ENCODE measurements around the gene LCE1E. TPM values are rescaled to one million over a fixed set of nuclear protein-coding genes. Genes with fewer than 3 reads are reported as not detected.

LCE1E gene
- polyA plus RNA-seq, 1 experiment, result not detected

DNA sequence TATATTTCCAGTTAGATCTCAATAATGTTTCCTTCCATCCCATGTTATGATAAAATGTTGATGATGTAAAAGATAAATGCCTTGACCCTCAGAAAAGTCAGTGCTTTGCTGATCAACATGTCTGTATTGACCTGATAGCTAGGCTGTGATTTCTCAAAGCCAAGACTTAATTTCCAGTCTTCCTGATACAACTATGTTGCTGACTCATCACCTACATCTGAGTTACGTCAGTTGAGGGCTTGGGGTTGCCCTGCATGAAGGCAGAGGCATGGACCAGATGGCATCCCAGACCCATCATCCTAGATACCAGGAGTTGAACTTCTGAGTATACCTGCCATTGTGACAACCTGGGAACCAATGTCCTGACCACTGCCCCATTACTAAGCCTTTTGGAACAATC, 15.3 kb downstream of the LCE1E start:
- no peaks in the 10 kb centered on the region for H3K27me3 ChIP-seq (ENCODE audit: control insufficient read depth, insufficient read depth, low read length)
- TF ChIP-seq, protein P1, sequence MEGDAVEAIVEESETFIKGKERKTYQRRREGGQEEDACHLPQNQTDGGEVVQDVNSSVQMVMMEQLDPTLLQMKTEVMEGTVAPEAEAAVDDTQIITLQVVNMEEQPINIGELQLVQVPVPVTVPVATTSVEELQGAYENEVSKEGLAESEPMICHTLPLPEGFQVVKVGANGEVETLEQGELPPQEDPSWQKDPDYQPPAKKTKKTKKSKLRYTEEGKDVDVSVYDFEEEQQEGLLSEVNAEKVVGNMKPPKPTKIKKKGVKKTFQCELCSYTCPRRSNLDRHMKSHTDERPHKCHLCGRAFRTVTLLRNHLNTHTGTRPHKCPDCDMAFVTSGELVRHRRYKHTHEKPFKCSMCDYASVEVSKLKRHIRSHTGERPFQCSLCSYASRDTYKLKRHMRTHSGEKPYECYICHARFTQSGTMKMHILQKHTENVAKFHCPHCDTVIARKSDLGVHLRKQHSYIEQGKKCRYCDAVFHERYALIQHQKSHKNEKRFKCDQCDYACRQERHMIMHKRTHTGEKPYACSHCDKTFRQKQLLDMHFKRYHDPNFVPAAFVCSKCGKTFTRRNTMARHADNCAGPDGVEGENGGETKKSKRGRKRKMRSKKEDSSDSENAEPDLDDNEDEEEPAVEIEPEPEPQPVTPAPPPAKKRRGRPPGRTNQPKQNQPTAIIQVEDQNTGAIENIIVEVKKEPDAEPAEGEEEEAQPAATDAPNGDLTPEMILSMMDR (IDR thresholded peaks at IDR 0.05; ENCODE audit: low read depth, low read length), result no peak
- no peak overlapping the region for H3K4me3 ChIP-seq (ENCODE audit: low read depth, low read length)
- ChIA-PET CTCF (no interaction called here), POLR2A (no interaction called here)
- DNase-seq (ENCODE audit: low read depth, low spot score), result no peak
- H3K9me3 ChIP-seq (ENCODE audit: control insufficient read depth, insufficient read depth, low read length), result peaks cover 10% of the 10 kb centered on the region
- no peak overlapping the region for H3K27ac ChIP-seq (ENCODE audit: low read depth, low read length)

- ChIA-PET CTCF (no interaction called here), POLR2A (no interaction called here)
- TF ChIP-seq, protein P1 (IDR thresholded peaks at IDR 0.05; ENCODE audit: low read depth, low read length), result no peak
These were observed 20.5 kb downstream of the LCE1E start, which contains the start of gene LCE1C for GRCh38 chr1:152806576-152806975. Gene LCE1C, minus strand, starts transcription at chr1:152806651. Its CDS starts 1,173 bp downstream, at chr1:152805478.

DNA sequence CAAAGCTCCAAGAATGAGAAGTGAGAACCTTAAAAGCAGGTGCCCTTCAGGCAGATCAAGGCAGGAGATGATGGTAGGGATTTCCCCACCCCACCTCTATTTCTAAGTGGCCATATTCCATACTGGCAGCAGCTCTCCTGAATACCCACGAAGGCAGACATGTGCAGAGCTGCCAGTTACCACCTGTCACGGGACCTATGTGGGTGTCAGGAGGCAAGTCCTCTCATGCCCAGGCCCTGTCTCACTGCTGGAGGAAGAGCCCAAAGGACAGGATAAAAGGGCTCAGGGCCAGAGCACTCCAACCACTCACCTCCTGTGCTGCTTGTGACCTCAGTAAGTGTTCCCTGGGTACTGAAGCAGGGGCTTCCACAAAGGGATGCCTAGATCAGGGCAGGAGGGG, 25.0 kb downstream of the LCE1E start:
- CTCF ChIA-PET, result no interaction called here
- DNase-seq (ENCODE audit: low read depth, low spot score), result no peak
- Histone ChIP-seq H3K27me3 (ENCODE audit: control insufficient read depth, insufficient read depth, low read length) (no peaks in the 10 kb centered on the region), H3K9me3 (ENCODE audit: control insufficient read depth, insufficient read depth, low read length) (peaks cover 5% of the 10 kb centered on the region; the same call in 1 of the 2 replicates), H3K27ac (ENCODE audit: low read depth, low read length) (no peak overlapping the region), H3K4me3 (ENCODE audit: low read depth, low read length) (no peak overlapping the region)
- POLR2A ChIA-PET, result no interaction called here
- TF ChIP-seq, protein P1 (IDR thresholded peaks at IDR 0.05; ENCODE audit: low read depth, low read length), result no peak

More at GRCh38 chr1:152806576-152806975, 20.5 kb downstream of the LCE1E start, which contains the start of gene LCE1C:
- Histone ChIP-seq H3K4me3 (ENCODE audit: low read depth, low read length) (no peak within 1 kb of the TSS), H3K9me3 (ENCODE audit: control insufficient read depth, insufficient read depth, low read length) (peaks cover 6% of the 10 kb centered on the region), H3K27me3 (ENCODE audit: control insufficient read depth, insufficient read depth, low read length) (no peaks in the 10 kb centered on the region), H3K27ac (ENCODE audit: low read depth, low read length) (no peak within 1 kb of the TSS)
- no peak for DNase-seq (ENCODE audit: low read depth, low spot score)

DNA sequence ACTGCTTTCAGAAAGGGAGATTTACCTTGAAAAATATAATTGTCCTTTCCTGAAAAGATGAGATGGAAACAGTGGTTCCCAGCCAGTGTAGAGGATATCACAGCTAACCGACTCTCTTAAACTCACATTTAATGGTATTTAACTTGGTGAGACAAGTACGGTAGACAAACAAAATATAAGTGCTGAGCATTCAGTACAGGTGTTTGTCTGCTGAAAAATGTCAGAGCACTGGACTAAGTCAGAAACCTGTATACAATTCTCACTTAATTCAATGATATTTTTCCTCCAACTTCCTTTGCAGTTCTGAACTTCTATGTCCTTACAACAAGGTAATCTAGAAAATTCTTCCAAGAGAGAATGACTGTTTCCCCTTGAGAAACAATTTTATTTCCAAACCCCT, 25.6 kb downstream of the LCE1E start, which contains the start of gene LCE1B:
LCE1B (plus strand) TSS at position 301 of the 400 bp plus-strand sequence. CDS start 476 bp downstream, outside the sequence.
- TF ChIP-seq, protein P1 (IDR thresholded peaks at IDR 0.05; ENCODE audit: low read depth, low read length), result no peak
- DNase-seq (ENCODE audit: low read depth, low spot score), result no peak
- POLR2A ChIA-PET, result no interaction called here
- Histone ChIP-seq H3K27me3 (ENCODE audit: control insufficient read depth, insufficient read depth, low read length) (no peaks in the 10 kb centered on the region), H3K4me3 (ENCODE audit: low read depth, low read length) (no peak within 1 kb of the TSS), H3K9me3 (ENCODE audit: control insufficient read depth, insufficient read depth, low read length) (peaks cover 5% of the 10 kb centered on the region; the same call in 1 of the 2 replicates), H3K27ac (ENCODE audit: low read depth, low read length) (no peak within 1 kb of the TSS)
- CTCF ChIA-PET, result no interaction called here

DNA sequence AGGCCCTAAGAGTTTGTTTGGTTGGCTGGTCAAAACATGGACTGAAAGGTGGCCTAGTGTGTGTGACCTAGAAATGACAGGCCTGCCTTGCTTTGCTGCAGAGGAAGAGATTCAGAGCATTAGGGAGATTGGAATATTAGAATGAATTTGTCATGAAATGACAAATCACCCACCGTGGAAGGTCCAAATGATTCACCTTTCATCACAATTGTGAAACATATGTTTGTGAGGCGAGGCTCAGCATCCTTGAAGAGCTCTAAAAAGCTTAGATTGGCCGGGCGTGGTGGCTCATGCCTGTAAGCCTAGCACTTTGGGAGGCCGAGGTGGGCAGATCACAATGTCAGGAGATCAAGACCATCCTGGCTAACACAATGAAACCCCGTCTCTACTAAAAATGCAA, 31.3 kb downstream of the LCE1E start:
- H3K4me3 ChIP-seq (ENCODE audit: low read depth, low read length), result no peak overlapping the region
- no peak for DNase-seq (ENCODE audit: low read depth, low spot score)
- ChIA-PET CTCF (no interaction called here), POLR2A (no interaction called here)
- no peak overlapping the region for H3K27ac ChIP-seq (ENCODE audit: low read depth, low read length)
- peaks cover 5% of the 10 kb centered on the region; the same call in 1 of the 2 replicates for H3K9me3 ChIP-seq (ENCODE audit: control insufficient read depth, insufficient read depth, low read length)
- no peaks in the 10 kb centered on the region for H3K27me3 ChIP-seq (ENCODE audit: control insufficient read depth, insufficient read depth, low read length)
- TF ChIP-seq, protein P1 (IDR thresholded peaks at IDR 0.05; ENCODE audit: low read depth, low read length), result no peak
